HG02763 (cell line): ENCODE results near the gene C2CD4A.
A peak's percentile ranks its signal among the peaks of the same experiment; 100 is the strongest.

Source experiments
- ATAC-seq: cut with Tn5 transposase; IDR thresholded peaks from one replicate; pipeline ENCODE4 v1.9.1; 2021; ENCODE audit warnings: mild to moderate bottlenecking, moderate library complexity; ENCODE audit not compliant: unreplicated experiment

The C2CD4A gene

DNA sequence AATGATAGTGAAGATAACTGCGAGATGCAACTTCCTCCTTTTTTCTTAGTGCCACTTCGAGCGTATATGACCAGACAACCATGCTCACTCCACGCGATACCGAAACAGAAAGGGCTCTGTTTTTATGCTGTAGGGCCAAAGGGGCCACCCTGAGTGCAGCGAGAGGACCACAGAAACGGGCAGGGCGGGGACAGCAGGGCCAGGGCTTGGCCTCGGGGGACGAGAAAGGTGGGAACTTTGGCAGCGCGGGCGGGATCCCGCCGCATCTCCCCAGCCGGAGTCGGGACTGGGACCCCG is 7.0 kb upstream of the C2CD4A start:
- ATAC-seq, result peak; percentile 63

GRCh38 chr15:62060113-62060895 is 6.5 kb upstream of the C2CD4A start, which contains the start of gene VPS13C:
Gene VPS13C (minus strand): TSS chr15:62060447. CDS start chr15:62060374, 73 bp downstream.
- peak; percentile 86 for ATAC-seq

DNA sequence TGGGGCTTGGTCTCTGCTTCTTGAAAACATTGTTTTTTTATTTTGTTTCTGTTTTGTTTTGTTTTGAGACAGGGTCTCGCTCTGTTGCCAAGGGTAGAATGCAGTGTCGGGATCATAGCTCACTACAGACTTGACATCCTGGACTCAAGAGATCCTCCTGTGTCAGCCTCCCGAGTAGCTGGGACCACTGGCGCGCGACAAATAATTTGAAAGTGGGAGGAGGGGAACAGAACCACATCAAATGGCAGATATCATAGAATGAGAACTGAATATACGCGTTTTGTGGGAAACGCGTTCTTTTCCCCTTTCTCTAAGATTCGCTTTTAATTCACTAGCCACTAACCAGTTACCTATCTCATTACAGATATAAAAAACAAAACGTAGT is 5.9 kb upstream of the C2CD4A start:
- ATAC-seq, result no peak

DNA sequence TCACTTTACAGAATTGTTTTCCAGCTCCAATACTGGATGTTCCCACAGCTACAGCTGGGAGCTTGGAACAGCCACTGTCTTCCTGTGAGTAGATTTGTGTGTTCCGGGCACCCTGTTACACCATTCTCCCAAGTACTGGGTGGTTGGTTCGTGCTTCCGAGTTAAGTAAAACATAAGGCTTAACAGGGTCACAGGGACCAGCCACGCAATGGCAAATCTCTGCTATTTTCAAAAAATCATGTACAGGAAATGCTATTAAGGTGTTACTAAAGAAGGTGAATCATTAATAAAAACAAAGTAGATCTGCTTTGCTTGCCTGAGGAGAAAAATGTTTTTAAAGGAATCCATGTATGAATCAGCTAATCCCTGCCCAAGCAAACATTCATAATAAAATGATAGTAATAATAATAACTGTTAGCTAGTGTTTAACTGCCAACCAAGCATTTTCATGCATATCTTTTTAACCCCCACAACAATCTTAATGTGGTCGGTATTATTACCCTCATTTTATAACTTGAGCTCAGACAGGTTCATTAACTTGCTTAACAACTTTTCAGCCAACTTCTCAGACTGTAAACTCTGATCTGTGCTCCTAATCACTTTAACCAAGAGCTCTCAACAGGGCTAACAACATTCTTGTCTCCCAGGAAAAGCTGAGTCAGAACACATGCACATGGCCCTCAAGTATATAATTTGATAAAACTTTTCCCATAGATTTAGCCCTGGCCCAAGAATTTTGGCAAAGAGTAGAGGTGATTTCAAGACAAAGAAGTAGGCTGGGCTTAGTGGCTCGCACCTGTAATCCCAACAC is 2.7 kb upstream of the C2CD4A start:
- no peak for ATAC-seq

- ATAC-seq, result no peak
These were observed 769 bp downstream of the C2CD4A start for GRCh38 chr15:62067448-62068044.

GRCh38 chr15:62068071-62068809 is 1.5 kb downstream of the C2CD4A start:
- ATAC-seq, result peak; percentile 36

DNA sequence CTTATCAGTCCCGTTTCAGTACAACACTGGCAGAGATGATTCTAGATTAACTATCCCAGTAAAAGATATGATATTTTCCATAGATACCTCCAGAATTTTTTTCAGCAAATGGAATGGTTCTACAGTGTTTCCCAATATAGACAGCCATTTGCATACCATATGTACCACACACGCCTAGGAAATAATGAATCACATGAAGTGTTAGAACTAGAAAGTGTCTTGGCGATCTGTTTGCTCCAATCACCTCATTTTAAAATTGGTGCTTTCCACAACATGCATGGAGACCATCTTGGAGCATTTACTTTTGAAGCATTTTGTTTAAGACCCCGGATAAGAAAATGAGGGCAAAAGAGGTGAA is 2.0 kb downstream of the C2CD4A start:
- ATAC-seq, result no peak

- ATAC-seq, result no peak
These were observed 2.8 kb downstream of the C2CD4A start for GRCh38 chr15:62069551-62069950.

DNA sequence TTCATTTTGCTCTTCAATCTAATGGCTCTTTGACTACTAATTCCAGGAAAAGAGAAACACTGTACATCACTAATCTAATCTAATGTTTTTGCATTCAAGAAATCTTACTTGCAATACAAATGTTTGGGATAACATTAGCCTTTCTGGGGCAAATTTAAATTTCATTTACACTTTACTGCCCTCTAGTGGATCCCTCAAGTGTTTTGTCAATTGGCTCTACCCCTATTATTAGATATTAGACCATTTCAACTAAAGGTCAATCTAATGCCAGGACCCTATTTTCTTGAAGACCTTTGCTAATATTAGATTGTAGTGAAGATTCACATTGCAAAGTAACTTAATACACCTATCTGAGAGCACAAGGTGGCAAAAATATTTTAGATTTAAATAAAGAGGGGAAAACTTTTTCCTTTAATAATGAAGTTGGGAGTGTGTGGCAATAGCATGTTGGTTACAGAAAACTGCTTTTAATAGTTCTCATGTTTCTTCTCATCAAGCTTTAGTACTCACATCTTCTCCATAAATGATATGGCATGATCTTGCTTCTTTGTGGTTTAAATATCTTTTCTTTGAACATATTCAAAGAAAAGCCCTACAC is 5.0 kb downstream of the C2CD4A start:
- ATAC-seq, result no peak

DNA sequence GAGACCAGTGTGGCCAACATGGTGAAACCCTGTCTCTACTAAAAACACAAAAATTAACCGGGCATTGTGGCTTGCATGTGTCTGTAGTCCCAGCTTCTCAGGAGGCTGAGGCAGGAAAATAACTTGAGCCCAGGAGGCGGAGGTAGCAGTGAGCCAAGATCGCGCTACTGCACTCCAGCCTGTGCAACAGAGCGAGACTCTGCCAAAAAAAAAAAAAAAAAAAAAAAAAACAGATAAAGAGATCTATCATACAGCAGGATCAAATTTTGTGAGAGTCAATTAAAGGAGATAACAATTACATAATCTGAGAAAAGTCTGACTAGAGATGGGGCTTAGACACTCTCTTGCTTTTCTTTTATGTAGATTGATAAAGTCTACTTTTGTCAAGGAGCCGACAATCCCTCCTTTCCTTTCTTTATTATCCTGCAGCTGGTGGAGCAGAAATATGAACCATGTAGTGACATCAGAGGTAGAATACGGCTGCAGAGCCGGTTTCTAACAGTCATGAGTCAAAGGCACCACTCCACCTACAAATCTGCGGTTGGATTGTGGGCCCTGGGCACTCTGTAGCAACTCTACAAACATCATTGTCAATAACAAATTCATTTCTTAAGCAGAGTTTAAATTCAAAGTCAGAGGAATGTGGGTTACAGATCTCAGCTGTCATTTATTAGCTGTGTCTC is 9.0 kb downstream of the C2CD4A start:
- ATAC-seq, result no peak

DNA sequence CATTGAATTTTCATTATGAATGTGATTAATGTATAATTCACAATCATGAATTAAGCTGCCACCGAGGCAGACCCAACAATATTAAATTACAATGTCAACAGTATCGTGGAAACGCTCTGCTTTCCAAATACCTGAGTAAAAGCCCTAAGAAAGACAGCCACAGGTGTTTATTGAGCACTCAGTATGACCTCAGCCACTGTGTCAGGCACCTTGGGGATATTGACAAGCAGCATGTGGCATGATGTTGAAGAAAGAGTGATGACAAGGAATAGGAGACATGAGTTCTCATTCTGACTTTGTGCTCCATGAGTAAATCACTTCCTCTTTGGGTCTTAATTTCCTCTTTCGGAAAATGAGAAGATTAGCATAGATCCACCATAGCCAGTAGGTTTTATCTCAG is 12.8 kb downstream of the C2CD4A start:
- no peak for ATAC-seq

DNA sequence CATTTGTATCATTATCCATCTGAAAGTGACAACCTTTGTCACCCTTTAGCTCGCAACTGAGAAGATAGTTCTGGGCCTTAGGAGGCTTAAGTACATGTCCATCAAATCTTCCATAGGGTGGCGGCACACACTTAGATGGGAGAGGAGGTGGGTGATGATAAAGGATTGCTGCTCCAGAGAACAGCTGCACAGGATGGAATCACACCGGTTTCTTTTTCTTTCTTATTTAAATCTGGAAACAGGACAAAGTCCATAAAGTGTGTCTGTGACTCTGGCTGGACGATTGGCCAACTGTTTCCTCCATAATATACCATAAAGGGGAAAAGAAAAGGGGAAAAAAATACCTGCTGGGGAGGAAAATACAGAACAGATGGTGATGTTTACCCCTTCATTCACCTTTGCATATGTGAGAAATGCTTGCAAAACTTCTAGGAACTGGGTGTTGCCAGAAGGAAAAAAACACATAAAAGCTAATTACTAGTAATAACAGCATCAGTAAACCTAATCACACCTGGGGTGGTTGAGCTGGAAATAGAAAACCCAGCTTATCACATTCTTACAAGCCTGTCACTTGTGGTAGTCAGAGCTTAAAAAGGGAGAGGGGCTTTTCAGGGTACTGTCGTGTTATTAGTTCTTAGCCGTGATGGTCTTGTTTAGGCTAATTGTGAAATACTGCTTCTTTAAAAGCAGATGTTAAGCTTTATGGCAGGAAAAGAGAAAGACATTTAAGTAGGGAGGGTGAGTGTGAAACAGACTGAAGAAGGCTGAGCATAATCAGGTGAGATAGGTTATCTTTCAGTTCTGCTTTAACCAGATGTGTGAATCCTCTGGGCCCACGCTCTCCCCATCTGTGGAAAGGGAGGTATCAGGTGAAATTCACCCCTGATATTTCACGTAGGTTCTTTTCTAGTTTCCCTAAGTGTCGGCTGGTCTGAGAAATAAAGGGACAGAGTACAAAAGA is 16.7 kb downstream of the C2CD4A start:
- ATAC-seq, result no peak

DNA sequence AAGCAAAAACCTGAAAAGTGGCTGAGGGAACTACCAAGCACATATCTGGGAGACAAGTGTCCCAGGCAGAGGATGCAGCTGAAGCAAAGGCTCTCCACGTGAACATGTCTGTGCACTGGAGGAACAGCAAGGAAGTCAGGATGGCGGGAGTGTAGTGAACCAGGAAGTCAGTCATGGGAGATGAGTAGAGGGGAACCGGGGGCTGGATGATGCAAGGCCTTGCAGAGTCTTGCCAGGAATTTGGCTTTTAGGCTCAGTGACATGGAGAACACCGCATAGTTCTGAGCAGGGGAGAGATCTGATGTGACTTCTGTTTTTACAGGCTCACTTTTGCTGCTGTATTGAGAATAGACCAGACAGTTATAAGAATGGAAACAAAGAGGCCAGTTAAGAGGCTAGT is 19.0 kb downstream of the C2CD4A start:
- no peak for ATAC-seq

DNA sequence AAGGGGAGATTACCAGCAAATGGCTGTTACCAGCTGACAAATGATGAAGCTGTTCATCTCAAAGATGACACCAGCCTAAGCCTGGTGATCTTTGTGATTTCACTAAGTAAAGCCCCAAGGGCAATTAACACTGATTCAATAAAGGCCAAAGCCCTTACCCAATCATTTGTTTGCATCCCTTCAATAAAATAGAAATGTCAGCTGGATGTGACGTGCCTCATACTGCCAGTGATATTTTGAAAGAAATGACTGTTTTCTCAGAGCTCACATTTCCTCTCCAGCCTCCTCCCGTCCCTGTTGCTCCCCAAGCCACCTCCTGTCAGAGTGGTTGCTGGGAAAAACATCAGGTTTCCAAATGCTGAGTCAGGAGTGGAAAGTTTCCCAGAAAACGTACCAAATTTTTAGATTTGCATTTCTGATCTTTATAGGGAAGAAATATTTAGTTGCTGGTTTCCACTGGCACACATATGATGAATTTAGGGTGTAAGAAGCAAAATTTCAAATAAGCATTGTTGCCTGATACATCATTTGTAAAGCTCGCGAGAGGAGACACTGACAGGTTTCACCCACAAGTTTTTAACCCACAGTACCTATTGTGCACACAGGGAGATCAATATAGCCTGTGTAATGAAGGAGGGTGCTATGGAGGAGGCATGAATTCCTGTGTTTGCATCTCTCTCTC is 21.0 kb downstream of the C2CD4A start:
- no peak for ATAC-seq

- ATAC-seq, result no peak
These were observed 21.5 kb downstream of the C2CD4A start for GRCh38 chr15:62088353-62088693.

GRCh38 chr15:62089616-62090015 is 22.8 kb downstream of the C2CD4A start:
- no peak for ATAC-seq

DNA sequence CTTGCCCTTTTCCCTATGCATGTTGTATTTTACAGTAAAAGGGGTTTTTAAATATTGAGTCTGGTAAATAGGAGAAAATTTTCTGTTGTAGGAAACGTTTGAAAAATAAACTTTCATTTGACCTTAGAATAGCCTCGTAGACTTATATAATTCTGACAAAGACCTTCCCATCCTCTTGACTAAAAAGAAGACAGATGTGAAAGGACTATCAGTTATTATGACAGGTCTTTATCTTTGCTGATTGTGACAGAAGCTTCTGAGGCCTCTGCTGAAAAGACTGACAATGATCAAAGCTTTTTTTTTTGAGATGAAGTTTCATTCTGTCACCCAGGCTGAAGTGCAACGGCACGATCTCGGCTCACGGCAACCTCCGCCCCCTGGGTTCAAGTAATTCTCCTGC is 24.2 kb downstream of the C2CD4A start:
- ATAC-seq, result no peak

DNA sequence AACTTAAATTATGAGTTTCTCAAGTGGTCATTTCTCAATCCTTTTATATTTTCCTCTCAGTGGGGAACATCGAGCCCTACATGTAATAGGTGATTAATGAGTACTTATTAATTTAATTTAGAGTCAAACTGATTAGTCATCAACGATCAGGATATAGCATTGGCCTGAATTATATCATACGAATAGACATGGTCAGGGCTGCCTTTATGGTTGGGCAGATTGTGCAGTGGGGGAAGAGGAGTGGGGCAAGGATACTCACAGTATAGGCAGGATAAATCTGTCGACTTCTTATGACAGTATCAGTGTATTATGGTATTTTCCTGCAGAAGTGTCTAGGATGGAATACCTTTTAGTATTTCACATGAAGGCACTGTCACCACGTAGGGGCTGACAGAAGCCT is 27.0 kb downstream of the C2CD4A start:
- ATAC-seq, result no peak

GRCh38 chr15:62094388-62094787 is 27.6 kb downstream of the C2CD4A start:
- ATAC-seq, result no peak
